ENCODE results near the gene MED22. TPM values are rescaled to one million over a fixed set of nuclear protein-coding genes. Genes with fewer than 3 reads are reported as not detected.
"Not testable (repeated sequence)": the region's sequence is repeated elsewhere in the genome, so short reads cannot be mapped to it uniquely, and the experiment has no call there.

The MED22 gene
- total RNA-seq, 1 donor from 2014 or later: 39.5 TPM

DNA sequence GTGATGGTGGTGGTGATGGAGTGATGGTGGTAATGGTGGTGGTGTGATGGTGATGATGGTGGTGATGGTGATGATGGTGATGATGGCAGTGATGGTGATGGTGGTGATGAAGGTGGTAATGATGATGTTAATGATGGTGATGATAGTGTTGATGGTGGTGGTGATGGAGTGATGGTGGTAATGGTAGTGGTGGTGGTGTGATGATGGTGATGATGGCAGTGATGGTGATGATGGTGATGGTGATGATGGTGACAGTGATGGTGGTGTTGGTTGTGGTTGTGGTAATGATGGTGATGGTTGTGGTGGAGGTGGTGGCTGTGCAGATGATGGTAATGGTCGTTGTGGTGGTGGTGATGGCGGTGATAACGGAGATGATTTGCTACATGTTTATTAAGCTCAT, 35.5 kb upstream of the MED22 start:
- intact Hi-C loops (cut with micrococcal nuclease): no loop called here
- no peak overlapping the region for H3K4me3 Mint-ChIP-seq
- H3K9me3 Mint-ChIP-seq: no peaks in the 10 kb centered on the region
- no peaks in the 10 kb centered on the region for H3K36me3 Mint-ChIP-seq (ENCODE audit: low read depth)
- no peaks in the 10 kb centered on the region for H3K27me3 Mint-ChIP-seq
- DNase-seq: no peak
- peaks cover 2% of the 10 kb centered on the region for H3K4me1 Mint-ChIP-seq
- H3K27ac Mint-ChIP-seq: no peak overlapping the region

DNA sequence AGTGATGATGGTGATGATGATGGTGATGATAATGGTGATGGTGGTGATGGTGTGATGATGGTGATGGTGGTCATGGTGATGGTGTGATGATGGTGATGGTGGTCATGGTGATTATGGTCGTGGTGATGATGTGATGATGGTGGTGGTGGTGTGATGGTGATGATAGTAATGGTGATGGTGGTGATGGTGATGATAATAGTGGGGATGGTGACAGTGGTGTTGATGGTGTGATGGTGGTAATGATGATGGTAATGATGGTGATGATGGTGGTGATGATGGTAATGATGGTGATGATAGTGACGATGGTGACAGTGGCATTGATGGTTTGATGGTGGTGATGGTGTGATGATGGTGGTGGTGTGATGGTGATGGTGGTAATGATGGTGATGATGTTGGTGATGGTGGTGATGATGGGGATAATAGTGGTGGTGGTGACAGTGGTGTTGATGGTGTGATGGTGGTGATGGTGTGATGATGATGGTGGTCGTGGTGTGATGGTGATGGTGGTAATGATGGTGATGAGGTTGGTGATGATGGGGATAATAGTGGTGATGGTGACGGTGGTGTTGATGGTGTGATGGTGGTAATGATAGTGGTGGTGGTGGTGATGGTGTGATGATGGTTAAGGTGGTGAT, 34.7 kb upstream of the MED22 start:
- H3K4me3 Mint-ChIP-seq: no peak overlapping the region
- no peaks in the 10 kb centered on the region for H3K36me3 Mint-ChIP-seq (ENCODE audit: low read depth)
- H3K27me3 Mint-ChIP-seq: peaks cover 3% of the 10 kb centered on the region
- DNase-seq: no peak
- H3K9me3 Mint-ChIP-seq: no peaks in the 10 kb centered on the region
- intact Hi-C loops (cut with micrococcal nuclease): no loop called here
- H3K27ac Mint-ChIP-seq: no peak overlapping the region
- H3K4me1 Mint-ChIP-seq: peaks cover 4% of the 10 kb centered on the region

DNA sequence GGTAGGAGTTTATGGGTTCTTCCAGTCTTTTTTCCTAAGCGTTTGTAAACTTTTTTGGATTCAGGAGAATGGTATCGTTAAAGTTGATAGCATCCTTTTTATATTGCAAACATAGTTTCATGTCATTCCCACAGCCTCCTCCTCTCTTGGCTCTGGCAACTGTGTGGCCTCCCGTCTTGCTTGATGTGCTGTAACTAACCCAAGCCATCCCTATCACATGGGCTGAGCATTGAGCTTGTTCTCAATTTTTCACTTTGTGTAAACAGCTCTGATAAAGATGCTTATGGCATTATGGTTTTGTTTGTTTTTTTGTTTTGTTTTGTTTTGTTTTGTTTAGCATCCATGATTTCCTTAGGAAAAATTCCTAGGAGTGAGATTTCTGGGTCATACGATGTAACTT, 32.8 kb upstream of the MED22 start:
- intact Hi-C loops (cut with micrococcal nuclease): no loop called here
- no peak for DNase-seq
- H3K4me1 Mint-ChIP-seq: peaks cover 6% of the 10 kb centered on the region
- peaks cover 5% of the 10 kb centered on the region for H3K27me3 Mint-ChIP-seq
- H3K36me3 Mint-ChIP-seq (ENCODE audit: low read depth): no peaks in the 10 kb centered on the region
- no peak overlapping the region for H3K4me3 Mint-ChIP-seq
- H3K27ac Mint-ChIP-seq: no peak overlapping the region
- H3K9me3 Mint-ChIP-seq: no peaks in the 10 kb centered on the region

DNA sequence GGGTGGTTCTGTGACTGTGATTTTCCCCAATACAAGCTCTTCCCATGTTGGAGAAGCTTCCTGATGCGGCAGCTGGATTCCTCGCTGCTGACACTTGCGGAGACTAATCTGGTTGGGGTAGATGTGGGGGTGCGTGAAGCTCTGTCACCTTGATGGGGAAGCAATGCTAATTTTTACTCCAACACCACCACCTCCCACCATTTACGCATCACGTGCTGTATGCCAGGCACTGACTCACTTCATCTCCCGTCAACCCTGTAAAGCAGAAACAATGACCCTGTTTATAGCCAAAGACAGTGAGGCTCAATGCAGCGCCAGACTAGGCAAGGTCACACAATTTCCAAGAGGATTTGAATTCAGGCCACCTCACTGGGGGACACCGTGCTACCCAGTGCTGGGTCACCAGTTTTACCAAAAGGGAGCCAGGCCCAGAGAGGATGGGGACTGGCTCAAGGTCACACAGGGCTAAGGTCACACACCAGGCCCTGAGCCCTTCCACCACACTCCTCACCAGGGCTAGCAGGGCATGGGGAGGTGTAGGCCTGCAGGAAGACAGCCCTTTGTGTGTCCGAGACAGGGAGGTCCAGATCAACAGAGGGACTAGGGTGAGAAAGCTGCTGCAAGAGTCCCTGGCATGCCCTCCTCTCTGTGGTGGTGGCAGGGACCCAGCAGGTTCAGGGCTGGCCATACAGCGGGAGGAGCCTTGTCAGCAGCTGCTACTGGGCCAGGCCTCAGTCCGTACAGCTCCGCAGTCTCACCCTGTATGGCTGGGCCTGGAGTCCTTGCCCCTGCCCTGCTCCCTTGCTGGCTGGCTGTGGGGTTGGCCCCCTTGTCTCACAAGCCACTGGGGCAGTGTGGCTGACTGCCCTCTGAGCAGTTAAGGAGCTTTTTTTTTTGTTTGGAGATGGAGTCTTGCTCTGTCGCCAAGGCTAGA, 31.5 kb upstream of the MED22 start:
- DNase-seq: no peak
- Mint-ChIP-seq H3K27ac (no peak overlapping the region), H3K4me3 (no peak overlapping the region), H3K9me3 (no peaks in the 10 kb centered on the region), H3K27me3 (peaks cover 7% of the 10 kb centered on the region), H3K36me3 (ENCODE audit: low read depth) (peaks cover 8% of the 10 kb centered on the region), H3K4me1 (peaks cover 13% of the 10 kb centered on the region)
- intact Hi-C loops (cut with micrococcal nuclease): no loop called here

DNA sequence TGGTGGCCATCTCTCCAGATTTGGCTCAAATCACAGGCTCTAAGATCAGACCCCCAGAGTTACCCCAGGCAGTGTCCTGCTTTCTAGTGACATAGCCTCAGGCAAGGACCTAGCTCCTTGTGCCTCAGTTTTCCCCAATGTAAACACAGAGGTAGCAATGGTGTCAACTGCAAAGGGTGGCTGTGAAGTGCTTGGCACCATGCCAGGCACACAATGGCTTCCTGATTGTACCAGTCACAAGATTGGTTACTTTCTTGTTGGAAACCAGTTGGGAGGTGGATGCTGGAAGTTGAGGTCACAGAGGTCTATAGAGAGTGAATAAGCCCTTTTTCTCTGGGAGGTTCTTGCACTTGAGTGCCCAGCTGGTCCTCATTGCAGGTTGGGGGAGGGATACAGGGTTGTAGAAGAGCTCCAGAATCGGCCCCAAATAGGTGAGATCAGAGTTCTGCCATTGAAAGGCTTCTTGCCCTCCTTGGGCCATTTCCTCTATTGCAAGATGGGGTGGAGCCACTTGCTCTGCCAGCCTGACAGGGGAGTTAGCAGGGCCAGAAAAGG, 30.6 kb upstream of the MED22 start:
- H3K27ac Mint-ChIP-seq: no peak overlapping the region
- H3K27me3 Mint-ChIP-seq: peaks cover 7% of the 10 kb centered on the region
- peaks cover 17% of the 10 kb centered on the region for H3K4me1 Mint-ChIP-seq
- intact Hi-C loops (cut with micrococcal nuclease): no loop called here
- no peaks in the 10 kb centered on the region for H3K9me3 Mint-ChIP-seq
- DNase-seq: no peak
- peaks cover 12% of the 10 kb centered on the region for H3K36me3 Mint-ChIP-seq (ENCODE audit: low read depth)
- no peak overlapping the region for H3K4me3 Mint-ChIP-seq

DNA sequence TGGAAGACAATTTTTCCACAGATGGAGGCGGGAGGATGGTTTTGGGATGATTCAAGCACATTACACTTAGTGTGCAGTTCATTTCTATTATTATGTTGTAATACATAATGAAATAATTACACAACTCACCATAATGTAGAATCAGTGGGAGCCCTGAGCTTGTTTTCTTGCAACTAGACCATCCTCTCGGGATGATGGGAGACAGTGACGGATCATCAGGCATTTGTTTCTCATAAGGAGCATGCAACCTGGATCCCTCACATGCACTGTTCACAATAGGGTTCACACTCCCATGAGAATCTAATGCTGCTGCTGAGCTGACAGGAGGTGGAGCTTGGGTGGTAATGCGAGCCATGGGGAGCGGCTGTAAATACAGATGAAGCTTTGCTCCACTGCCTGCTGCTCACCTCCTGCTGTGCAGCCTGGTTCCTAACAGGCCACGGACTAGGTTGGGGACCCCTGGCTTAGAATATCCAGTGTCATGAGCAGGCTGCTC, 29.8 kb upstream of the MED22 start:
- peaks cover 24% of the 10 kb centered on the region for H3K4me1 Mint-ChIP-seq
- no peak overlapping the region for H3K27ac Mint-ChIP-seq
- peaks cover 7% of the 10 kb centered on the region for H3K27me3 Mint-ChIP-seq
- intact Hi-C loops (cut with micrococcal nuclease): no loop called here
- H3K9me3 Mint-ChIP-seq: no peaks in the 10 kb centered on the region
- DNase-seq: no peak
- H3K36me3 Mint-ChIP-seq (ENCODE audit: low read depth): peaks cover 19% of the 10 kb centered on the region
- H3K4me3 Mint-ChIP-seq: no peak overlapping the region

DNA sequence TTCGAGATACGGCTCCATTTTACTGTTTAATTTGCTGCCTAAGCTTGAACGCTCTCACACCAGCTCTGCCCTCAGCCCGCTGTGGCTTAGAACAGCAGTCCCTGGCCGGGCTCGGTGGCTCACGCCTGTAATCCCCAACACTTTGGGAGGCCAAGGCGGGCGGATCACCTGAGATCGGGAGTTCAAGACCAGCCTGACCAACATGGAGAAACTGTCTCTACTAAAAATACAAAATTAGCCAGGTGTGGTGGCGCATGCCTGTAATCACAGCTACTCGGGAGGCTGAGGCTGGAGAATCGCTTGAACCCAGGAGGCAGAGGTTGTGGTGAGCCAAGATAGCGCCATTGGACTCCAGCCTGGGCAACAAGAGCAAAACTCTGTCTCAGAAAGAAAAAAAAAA, 29.3 kb upstream of the MED22 start:
- H3K4me1 Mint-ChIP-seq: peaks cover 29% of the 10 kb centered on the region
- H3K9me3 Mint-ChIP-seq; H3K27ac Mint-ChIP-seq; intact Hi-C loops (cut with micrococcal nuclease); DNase-seq; H3K27me3 Mint-ChIP-seq: not testable (repeated sequence)
- H3K4me3 Mint-ChIP-seq: peak overlapping the region; percentile 67
- H3K36me3 Mint-ChIP-seq (ENCODE audit: low read depth): peaks cover 23% of the 10 kb centered on the region

DNA sequence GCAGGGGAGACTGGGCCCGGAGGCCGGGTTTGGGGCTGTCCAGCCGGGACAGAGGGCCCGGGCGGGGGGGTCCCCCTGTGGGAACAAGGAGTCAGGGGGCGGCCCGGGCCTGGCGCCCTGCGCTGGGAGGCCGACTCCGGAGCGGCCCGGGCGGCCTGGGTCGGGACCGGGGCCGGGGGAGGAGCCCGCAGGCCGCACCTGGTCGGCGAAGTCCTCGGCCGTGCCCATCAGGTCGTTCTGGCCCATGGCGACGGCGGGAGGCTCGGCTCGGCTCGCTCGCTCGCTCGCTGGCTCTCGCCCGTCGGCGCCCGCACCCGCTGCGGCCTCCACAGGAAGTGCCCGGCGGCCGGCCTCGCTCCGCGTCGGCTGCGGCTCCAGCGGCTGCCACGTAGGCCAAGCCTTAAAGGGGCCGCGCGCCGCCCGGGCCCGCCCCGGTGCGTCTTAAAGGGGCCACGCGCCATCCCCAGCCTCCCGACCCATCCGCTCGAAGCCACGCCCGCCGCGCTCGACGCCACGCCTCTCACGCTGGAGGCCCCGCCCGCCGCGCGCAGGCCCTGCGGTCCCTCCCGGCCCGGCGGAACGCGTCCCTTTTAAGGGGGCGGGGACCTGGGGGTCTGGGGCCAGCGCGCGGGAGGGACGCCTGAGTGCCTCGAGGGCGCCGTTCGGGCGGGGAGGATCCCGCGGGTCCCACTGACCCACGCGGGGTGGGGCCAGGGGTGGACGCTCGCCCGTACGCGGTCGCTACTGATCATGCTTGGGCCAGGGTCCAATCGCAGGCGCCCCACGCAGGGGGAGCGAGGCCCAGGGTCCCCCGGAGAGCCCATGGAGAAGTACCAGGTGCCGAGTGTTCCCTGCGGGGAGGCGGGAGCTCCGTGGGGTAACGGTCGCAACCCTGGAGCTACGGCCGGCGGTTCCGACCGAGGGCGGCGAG, 28.1 kb upstream of the MED22 start, which contains the start of the genes STKLD1 and SURF4:
Gene STKLD1 (plus strand): TSS at position 643 of the 931 bp plus-strand sequence. CDS start 108 bp downstream, at position 751.
Gene SURF4 (minus strand): TSS at position 337 of the 931 bp plus-strand sequence. CDS start 91 bp downstream, at position 246.
- Mint-ChIP-seq H3K4me1 (peaks cover 42% of the 10 kb centered on the region), H3K27me3 (peaks cover 7% of the 10 kb centered on the region), H3K36me3 (ENCODE audit: low read depth) (peaks cover 35% of the 10 kb centered on the region), H3K27ac (peak within 1 kb of the TSS; percentile 97), H3K9me3 (no peaks in the 10 kb centered on the region), H3K4me3 (peak within 1 kb of the TSS; percentile 99)
- intact Hi-C loops (cut with micrococcal nuclease): loop anchor here (1.0 kb wide), 4 partner anchors 28 to 83 kb away; partner anchors contain the start of genes CACFD1, MED22, REXO4 and RPL7A
- DNase-seq: peak; percentile 100

DNA sequence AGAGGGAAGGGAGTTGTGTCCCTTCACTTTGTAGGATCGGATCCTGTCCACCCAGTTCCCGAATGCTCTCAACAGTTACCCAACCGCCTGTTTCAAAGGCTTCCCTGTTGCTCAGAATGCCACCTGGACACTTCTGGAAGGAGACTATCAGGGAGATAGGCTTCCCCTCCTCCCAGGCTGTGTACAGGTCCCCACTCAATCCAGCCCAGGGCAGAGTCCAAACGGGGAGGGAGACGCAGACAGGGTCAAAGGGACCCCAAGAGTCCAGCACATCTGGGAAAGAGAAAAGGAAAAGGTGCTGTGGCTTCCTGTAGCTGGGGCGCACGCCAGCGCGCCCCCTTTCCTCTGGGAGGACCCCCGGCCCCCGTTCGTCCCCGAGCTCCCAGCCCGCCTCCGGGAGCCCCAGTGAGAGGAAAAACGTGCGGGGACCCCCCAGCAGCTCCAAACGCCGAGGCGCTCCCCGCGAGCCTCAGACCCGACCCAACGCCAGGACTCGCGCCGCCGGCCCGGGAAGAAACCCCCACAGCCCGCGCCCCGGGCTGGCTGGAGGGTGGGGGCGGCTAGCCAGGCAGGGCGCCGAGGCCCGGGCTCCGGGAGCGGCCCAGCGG, 27.3 kb upstream of the MED22 start:
- DNase-seq: peak; percentile 76
- Mint-ChIP-seq H3K27ac (peak overlapping the region; percentile 97), H3K36me3 (ENCODE audit: low read depth) (peaks cover 43% of the 10 kb centered on the region), H3K4me3 (peak overlapping the region; percentile 99), H3K27me3 (peaks cover 7% of the 10 kb centered on the region), H3K9me3 (no peaks in the 10 kb centered on the region), H3K4me1 (peaks cover 49% of the 10 kb centered on the region)
- intact Hi-C loops (cut with micrococcal nuclease): no loop called here

DNA sequence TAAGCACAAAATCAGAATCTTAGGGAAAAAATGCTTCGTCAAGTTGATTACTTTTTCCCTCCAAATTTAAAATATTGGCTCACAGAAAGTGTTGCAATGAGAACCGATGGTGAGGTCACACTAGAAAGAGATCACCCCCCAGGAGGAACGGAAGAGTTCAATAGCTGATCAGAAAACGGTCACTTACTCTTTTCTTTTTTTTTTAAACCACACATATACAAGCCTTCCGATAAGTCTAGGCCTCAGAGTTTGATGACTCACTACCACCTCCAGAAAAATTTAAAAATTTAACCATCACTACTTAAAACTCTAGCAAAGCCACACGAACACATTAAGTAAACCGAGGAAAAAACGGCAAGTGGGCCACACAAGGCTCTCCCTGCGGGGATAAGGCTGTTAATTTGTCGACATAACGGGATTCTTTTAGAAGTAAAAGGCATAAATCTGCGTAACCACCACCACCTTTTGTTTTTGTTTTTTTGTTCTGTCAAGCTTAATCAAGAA, 26.7 kb upstream of the MED22 start:
- intact Hi-C loops (cut with micrococcal nuclease): loop anchor here (5.0 kb wide), 2 partner anchors 187 to 227 kb away; no protein-coding TSS in a partner anchor
- DNase-seq: peak; percentile 74
- H3K9me3 Mint-ChIP-seq: no peaks in the 10 kb centered on the region
- peaks cover 7% of the 10 kb centered on the region for H3K27me3 Mint-ChIP-seq
- H3K27ac Mint-ChIP-seq: peak overlapping the region; percentile 97
- peaks cover 54% of the 10 kb centered on the region for H3K4me1 Mint-ChIP-seq
- peaks cover 49% of the 10 kb centered on the region for H3K36me3 Mint-ChIP-seq (ENCODE audit: low read depth)
- peak overlapping the region; percentile 99 for H3K4me3 Mint-ChIP-seq

DNA sequence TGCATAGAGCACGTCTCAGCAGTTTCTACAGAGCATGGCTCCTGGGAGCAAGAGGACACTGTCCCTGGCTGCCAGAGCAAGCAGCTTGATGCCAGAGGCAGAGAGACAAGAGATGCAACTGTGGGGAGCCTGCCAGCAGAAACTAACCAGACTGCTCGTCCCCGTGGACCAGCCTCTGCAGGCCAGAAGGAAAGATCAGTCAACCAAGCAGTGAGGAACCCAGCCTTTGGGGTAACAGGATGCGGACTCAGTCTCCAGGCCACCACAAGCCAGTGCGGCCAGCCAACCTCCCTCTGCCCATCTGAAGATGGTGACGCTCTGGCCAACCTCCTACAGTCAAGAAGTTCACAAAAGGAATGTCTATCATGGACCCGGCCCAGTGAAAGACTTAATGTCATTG, 24.2 kb upstream of the MED22 start:
- H3K4me3 Mint-ChIP-seq: peak overlapping the region; percentile 84
- DNase-seq: peak; percentile 62
- H3K27ac Mint-ChIP-seq: peak overlapping the region; percentile 94
- H3K36me3 Mint-ChIP-seq (ENCODE audit: low read depth): peaks cover 64% of the 10 kb centered on the region
- H3K27me3 Mint-ChIP-seq: peaks cover 2% of the 10 kb centered on the region
- peaks cover 62% of the 10 kb centered on the region for H3K4me1 Mint-ChIP-seq
- no peaks in the 10 kb centered on the region for H3K9me3 Mint-ChIP-seq
- intact Hi-C loops (cut with micrococcal nuclease): loop anchor here (5.0 kb wide), 2 partner anchors 185 to 225 kb away; no protein-coding TSS in a partner anchor

DNA sequence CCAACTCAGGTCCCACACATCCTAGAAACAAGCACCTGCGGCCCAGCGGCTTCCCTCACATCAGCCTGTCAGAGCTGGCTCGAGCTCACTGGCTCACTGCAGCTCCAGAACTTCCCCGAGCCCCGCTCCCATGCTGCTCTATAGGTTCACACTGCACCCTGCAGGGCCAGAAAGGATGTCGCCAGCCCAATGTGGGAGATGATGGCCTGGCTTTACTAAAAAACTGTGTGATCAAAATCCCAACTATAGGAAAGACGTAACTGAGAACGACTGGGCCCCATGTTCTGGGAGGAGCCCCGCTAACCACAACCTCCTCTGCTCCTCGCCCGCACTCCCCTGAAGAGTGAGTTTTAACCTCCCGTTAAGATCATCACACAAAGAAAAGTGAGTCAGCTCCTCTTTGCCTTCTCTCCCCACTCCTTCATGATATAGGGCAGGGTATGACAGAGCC, 23.4 kb upstream of the MED22 start:
- peaks cover 70% of the 10 kb centered on the region for H3K36me3 Mint-ChIP-seq (ENCODE audit: low read depth)
- intact Hi-C loops (cut with micrococcal nuclease): loop anchor here (1.0 to 5.0 kb wide), 6 partner anchors 15 to 224 kb away; partner anchors contain the start of genes MED22, RPL7A, SURF1 and SURF2
- peak overlapping the region; percentile 94 for H3K27ac Mint-ChIP-seq
- peaks cover 2% of the 10 kb centered on the region for H3K27me3 Mint-ChIP-seq
- H3K4me3 Mint-ChIP-seq: peak overlapping the region; percentile 84
- H3K9me3 Mint-ChIP-seq: no peaks in the 10 kb centered on the region
- peak; percentile 87 for DNase-seq
- peaks cover 62% of the 10 kb centered on the region for H3K4me1 Mint-ChIP-seq
